ENCODE data around the gene ADAMTSL1. TPM values are rescaled to one million over a fixed set of nuclear protein-coding genes. Genes with fewer than 3 reads are reported as not detected.

The ADAMTSL1 gene
- total RNA-seq, 2 experiments from 2014 or later: not detected

DNA sequence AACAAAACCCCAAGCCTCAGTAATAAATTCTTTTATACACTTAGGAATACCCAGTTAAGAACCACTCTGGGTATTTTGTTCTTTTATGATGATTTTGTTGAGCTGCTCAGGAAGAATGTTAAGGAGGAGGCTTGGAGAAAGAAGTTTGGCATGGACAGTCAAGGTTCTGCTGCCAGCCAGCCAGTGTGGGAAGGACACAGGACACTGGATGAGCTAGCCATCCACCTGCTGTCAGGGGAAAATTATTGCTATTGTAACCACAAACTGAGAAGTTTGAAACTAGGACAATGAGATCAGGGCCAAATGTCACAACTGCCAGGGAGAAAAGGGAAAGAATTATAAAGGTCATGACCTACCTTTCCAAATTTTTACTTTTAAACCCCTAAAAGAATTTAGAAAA, 25.9 kb upstream of the ADAMTSL1 start:
- Mint-ChIP-seq H3K36me3 (ENCODE audit: low read depth) (no peaks in the 10 kb centered on the region), H3K9me3 (no peaks in the 10 kb centered on the region), H3K4me3 (no peak overlapping the region), H3K27me3 (no peaks in the 10 kb centered on the region), H3K4me1 (no peaks in the 10 kb centered on the region), H3K27ac (no peak overlapping the region)
- CTCF ChIA-PET: no interaction called here
- POLR2A ChIA-PET: no interaction called here
- DNase-seq: no peak

DNA sequence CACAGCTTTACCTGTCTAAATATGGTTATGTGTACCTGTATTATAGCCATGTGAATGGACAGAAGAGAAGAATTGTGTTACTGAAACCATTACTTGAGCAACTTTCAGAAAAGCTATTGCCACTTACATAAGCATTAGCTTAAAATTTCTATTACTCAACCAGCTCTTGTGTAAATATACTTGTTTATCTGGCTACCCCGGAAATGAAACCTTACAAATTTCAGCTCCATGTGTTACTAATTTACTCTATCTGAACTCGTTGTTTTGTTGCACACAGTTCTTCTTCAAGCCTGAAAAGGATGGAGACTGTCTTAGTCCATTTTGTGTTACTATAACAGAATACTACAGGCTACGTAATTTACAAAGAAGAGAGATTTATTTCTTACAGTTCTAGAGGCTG, 22.5 kb upstream of the ADAMTSL1 start:
- POLR2A ChIA-PET: no interaction called here
- no peaks in the 10 kb centered on the region for H3K36me3 Mint-ChIP-seq (ENCODE audit: low read depth)

DNA sequence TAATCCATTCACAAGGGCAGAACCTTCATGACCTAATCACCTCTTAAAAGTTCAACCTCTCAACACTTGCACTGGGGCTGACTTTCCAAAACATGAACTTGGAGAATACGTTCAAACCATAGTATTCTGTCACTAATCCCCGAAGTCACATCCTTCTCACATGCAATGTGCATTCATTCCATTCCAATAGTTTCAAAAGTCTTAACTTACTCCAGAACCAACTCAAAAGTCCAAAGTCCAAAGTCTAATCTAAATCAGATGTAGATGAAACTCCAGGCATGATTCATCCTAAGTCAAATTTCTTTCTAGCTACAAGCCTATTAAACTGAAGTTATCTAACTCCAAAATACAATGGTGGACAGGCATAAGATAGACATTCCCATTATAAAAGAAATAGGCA, 21.7 kb upstream of the ADAMTSL1 start:
- no peak overlapping the region for H3K4me3 Mint-ChIP-seq
- no peak overlapping the region for H3K27ac Mint-ChIP-seq
- DNase-seq: no peak
- H3K36me3 Mint-ChIP-seq (ENCODE audit: low read depth): no peaks in the 10 kb centered on the region
- H3K27me3 Mint-ChIP-seq: no peaks in the 10 kb centered on the region
- no peaks in the 10 kb centered on the region for H3K4me1 Mint-ChIP-seq
- POLR2A ChIA-PET: no interaction called here
- CTCF ChIA-PET: interaction anchor here (3.4 kb wide), 1 partner anchor 10 kb away, joined by 28 read pairs; no protein-coding TSS in a partner anchor
- H3K9me3 Mint-ChIP-seq: no peaks in the 10 kb centered on the region

More for the DNA sequence above, 22.5 kb upstream of the ADAMTSL1 start:
- no peaks in the 10 kb centered on the region for H3K9me3 Mint-ChIP-seq
- H3K27ac Mint-ChIP-seq: no peak overlapping the region
- H3K4me1 Mint-ChIP-seq: no peaks in the 10 kb centered on the region
- no peaks in the 10 kb centered on the region for H3K27me3 Mint-ChIP-seq
- CTCF ChIA-PET: interaction anchor here (3.4 kb wide), 1 partner anchor 9 kb away, joined by 28 read pairs; no protein-coding TSS in a partner anchor
- H3K4me3 Mint-ChIP-seq: no peak overlapping the region
- DNase-seq: no peak

DNA sequence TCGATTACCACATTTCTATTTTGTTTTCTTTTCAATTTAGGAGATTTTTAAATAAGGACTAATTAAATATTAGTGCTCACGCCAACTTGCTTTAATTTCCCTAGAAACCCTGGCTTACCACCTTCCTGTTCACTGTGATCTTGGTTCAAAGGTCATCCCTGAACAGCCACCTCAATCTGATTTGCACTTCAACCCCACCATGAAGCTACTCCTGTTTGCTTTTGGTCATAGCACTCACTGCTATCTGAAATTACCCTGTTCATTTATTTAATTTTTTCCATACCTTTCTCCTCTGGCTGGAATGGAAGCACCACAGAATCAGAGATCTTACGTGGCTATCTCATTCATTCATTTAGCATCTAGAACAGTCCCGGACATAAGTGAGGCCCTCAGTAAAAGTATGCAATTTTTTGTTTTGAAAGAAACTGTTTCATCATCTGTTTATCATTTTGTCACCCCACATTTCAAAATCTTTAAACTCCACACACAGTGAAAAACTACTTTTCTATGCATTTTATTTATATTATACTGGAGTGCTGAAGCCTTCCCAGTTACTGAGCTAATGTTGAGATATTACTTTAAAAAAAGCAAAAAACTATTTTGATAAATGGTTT, 17.2 kb upstream of the ADAMTSL1 start:
- Mint-ChIP-seq H3K27me3 (no peaks in the 10 kb centered on the region), H3K36me3 (ENCODE audit: low read depth) (no peaks in the 10 kb centered on the region), H3K9me3 (no peaks in the 10 kb centered on the region), H3K4me3 (no peak overlapping the region), H3K4me1 (no peaks in the 10 kb centered on the region), H3K27ac (no peak overlapping the region)
- ChIA-PET POLR2A (no interaction called here), CTCF (interaction anchor here (1.5 kb wide), 1 partner anchor 15 kb away, joined by 4 read pairs; no protein-coding TSS in a partner anchor)
- DNase-seq: no peak

DNA sequence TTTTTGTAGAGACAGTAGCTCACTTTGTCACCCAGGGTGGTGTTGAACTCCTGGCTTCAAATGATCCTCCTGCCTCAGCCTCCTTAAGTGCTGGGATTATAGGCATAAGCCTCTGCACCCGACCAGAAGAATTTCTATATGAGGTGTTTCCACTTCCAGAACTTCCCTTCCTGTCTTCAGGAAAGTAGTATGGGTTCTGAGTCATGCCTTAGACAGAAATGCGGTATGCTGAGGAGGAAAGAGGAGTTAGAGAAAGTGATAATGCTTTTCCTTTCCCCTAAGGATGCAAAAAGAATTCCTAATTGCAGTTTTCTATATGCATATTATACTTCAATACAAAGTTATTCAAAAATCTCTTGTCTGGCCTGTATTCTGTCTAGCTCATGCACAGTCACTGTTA, 16.4 kb upstream of the ADAMTSL1 start:
- H3K27ac Mint-ChIP-seq: no peak overlapping the region
- H3K4me1 Mint-ChIP-seq: no peaks in the 10 kb centered on the region
- H3K27me3 Mint-ChIP-seq: no peaks in the 10 kb centered on the region
- no peaks in the 10 kb centered on the region for H3K36me3 Mint-ChIP-seq (ENCODE audit: low read depth)
- H3K4me3 Mint-ChIP-seq: no peak overlapping the region
- H3K9me3 Mint-ChIP-seq: no peaks in the 10 kb centered on the region
- no peak for DNase-seq
- POLR2A ChIA-PET: no interaction called here
- CTCF ChIA-PET: interaction anchor here (1.5 kb wide), 1 partner anchor 15 kb away, joined by 4 read pairs; no protein-coding TSS in a partner anchor

DNA sequence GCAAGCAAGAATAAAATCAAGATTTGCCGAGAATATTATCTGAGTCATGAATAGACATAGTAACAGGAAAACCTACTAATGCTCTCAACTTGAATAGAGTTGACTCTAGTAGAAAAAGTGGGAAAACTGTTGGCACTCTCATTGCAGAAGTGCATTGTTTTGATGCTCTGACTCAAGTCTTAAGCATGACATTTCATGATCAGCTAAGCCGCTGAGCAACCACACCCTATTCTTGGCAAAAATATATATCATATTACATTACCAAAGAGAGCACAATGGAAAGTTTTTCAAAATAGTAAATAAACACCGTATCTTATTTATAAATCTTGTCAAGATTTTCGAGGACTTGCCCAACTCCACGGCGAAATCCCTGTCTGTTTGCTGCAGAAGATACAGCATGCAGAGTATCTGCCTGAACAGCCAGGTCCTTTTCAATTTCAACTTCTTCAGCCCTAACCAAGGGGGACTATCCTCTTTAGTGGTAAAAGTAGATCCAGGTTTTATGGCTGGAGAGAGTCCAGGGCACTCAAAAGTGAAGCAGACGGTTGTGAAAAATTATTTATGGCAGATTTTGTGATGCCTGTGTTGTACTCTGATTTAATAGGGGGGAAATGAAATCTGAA, 13.9 kb upstream of the ADAMTSL1 start:
- CTCF ChIA-PET: no interaction called here
- POLR2A ChIA-PET: no interaction called here
- Mint-ChIP-seq H3K27me3 (no peaks in the 10 kb centered on the region), H3K27ac (no peak overlapping the region), H3K9me3 (no peaks in the 10 kb centered on the region), H3K4me3 (no peak overlapping the region), H3K4me1 (no peaks in the 10 kb centered on the region), H3K36me3 (ENCODE audit: low read depth) (no peaks in the 10 kb centered on the region)
- no peak for DNase-seq

DNA sequence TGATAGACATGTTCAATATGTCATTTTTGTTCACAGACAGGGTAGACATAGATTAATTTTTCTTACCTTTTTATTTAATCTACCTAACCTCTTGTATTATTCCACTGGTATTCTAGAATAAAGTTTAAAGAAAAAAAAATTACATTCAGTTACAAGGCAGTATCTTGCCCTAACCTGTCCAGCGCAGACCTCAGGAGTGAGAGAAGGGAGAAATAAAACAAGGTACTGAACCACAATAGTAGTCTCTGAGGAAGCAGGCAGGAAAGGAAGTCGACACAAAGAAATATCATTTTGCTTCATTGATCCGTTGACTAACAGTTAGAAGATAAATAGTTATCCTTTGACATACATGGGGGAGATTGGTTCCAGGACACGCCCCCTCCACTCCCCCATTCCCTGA, 12.5 kb upstream of the ADAMTSL1 start:
- no peaks in the 10 kb centered on the region for H3K27me3 Mint-ChIP-seq
- H3K27ac Mint-ChIP-seq: no peak overlapping the region
- no peaks in the 10 kb centered on the region for H3K36me3 Mint-ChIP-seq (ENCODE audit: low read depth)
- no peak for DNase-seq
- ChIA-PET POLR2A (no interaction called here), CTCF (no interaction called here)
- no peaks in the 10 kb centered on the region for H3K4me1 Mint-ChIP-seq
- no peaks in the 10 kb centered on the region for H3K9me3 Mint-ChIP-seq
- H3K4me3 Mint-ChIP-seq: no peak overlapping the region

DNA sequence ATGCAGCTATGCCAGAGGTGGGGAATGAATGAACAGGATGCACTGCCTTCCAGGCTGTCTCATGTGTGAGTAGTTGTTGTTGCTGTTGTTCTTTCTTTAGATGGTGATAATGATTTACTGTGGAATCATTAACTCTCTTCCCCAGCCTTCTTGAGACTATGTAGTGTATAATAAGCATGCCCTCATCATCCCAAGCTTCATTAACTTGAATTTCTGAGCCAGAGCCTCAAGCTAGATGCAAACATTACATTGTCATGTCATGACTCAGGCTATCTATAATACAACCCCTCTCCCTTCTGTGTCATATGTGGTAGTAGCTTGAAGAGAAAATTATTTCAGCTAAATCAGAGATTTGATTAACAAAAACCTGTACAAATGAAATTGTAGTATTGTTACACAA, 10.0 kb upstream of the ADAMTSL1 start:
- no peak for DNase-seq
- no peak overlapping the region for H3K27ac Mint-ChIP-seq
- ChIA-PET CTCF (no interaction called here), POLR2A (no interaction called here)
- no peaks in the 10 kb centered on the region for H3K36me3 Mint-ChIP-seq (ENCODE audit: low read depth)
- no peaks in the 10 kb centered on the region for H3K27me3 Mint-ChIP-seq
- no peaks in the 10 kb centered on the region for H3K9me3 Mint-ChIP-seq
- H3K4me1 Mint-ChIP-seq: no peaks in the 10 kb centered on the region
- no peak overlapping the region for H3K4me3 Mint-ChIP-seq

DNA sequence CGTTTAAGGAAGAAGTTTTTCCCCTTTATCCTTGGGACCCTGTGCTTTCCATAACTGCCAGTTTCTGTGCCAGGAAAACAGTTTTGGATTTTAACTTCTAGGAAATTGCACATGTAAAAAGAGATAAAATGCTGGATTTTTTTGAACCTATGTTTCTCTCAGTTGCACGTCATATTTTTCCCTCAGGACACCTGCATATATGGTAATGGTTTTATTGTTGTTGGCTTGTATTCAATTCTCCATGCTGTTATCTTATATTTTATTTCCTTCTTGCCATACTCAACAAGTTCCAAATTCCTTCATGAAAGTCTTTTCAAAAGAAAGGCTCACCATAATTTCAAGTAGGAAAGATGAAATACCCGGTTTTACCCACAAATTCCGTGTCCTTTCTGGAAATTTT, 7.9 kb upstream of the ADAMTSL1 start:
- H3K27ac Mint-ChIP-seq: no peak overlapping the region

DNA sequence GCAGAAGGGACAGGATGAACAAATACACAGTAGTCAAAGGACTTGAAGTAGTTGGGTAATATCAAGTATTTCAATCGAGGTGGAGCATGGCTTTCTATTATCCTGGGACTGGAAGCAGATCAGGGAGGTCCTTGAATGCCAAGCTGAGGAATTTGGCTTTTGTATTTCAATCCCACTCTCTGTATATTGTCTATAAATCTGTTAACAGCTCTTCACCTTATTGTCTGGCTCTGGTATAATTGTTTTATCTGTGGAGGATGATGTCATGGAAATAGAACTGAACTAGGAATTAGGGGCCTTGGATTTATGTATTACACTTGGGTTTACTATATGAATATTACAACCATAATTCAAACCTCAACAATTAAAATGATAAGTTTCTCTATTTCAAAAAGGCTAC, 6.3 kb upstream of the ADAMTSL1 start:
- Mint-ChIP-seq H3K4me1 (no peaks in the 10 kb centered on the region), H3K9me3 (no peaks in the 10 kb centered on the region), H3K4me3 (no peak overlapping the region), H3K27me3 (no peaks in the 10 kb centered on the region), H3K27ac (no peak overlapping the region), H3K36me3 (ENCODE audit: low read depth) (no peaks in the 10 kb centered on the region)
- DNase-seq: no peak
- POLR2A ChIA-PET: no interaction called here
- CTCF ChIA-PET: no interaction called here

More for the DNA sequence above, 7.9 kb upstream of the ADAMTSL1 start:
- ChIA-PET CTCF (no interaction called here), POLR2A (no interaction called here)
- H3K4me3 Mint-ChIP-seq: no peak overlapping the region
- H3K36me3 Mint-ChIP-seq (ENCODE audit: low read depth): no peaks in the 10 kb centered on the region
- H3K4me1 Mint-ChIP-seq: no peaks in the 10 kb centered on the region
- no peaks in the 10 kb centered on the region for H3K27me3 Mint-ChIP-seq
- no peaks in the 10 kb centered on the region for H3K9me3 Mint-ChIP-seq
- DNase-seq: no peak

DNA sequence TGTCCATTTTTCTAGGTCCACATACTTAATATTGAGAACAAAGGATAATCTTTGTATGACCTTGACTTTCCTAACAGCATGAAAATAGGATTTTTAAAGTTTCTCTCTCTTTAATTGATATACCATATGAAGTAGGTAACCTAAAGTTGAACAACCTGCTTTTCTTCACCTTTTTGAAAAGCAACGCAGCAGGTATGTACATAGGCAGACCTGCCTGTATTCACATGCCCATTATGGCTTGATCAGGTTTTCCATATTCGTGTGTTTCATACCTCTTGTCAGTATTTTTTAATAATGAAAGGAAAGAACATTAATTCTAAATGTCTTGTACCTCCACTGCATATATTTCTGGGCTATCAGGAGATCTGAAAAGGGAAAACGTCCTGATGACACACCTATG, 1.5 kb upstream of the ADAMTSL1 start:
- ChIA-PET POLR2A (no interaction called here), CTCF (no interaction called here)
- no peak overlapping the region for H3K4me3 Mint-ChIP-seq
- no peak for DNase-seq
- no peaks in the 10 kb centered on the region for H3K36me3 Mint-ChIP-seq (ENCODE audit: low read depth)
- no peaks in the 10 kb centered on the region for H3K9me3 Mint-ChIP-seq
- H3K4me1 Mint-ChIP-seq: no peaks in the 10 kb centered on the region
- H3K27me3 Mint-ChIP-seq: peaks cover 8% of the 10 kb centered on the region
- no peak overlapping the region for H3K27ac Mint-ChIP-seq

DNA sequence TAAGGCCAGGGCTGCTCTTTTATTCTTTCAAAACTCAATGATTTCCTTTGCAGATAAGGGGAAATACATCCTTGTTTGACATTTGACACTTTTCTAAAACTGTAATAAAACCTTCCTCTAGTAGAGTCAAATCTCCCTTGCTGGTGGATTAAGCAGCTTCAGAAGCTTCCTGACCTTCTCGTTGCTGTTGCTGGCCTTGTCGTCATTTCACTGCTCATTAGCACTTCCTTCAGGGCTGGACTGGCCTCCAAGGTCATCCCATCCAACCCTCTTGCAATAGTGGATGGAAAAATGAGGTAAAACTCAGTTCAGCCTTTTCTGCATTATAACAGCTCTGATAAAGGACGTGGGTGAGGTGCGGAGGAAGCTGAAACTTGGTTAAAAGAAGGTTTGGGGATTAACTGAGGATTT, 1.1 kb upstream of the ADAMTSL1 start:
- H3K36me3 Mint-ChIP-seq (ENCODE audit: low read depth): no peaks in the 10 kb centered on the region
- no peak overlapping the region for H3K27ac Mint-ChIP-seq
- POLR2A ChIA-PET: no interaction called here
- no peaks in the 10 kb centered on the region for H3K9me3 Mint-ChIP-seq
- no peak overlapping the region for H3K4me3 Mint-ChIP-seq
- CTCF ChIA-PET: no interaction called here
- peaks cover 8% of the 10 kb centered on the region for H3K27me3 Mint-ChIP-seq
- H3K4me1 Mint-ChIP-seq: no peaks in the 10 kb centered on the region
- no peak for DNase-seq

DNA sequence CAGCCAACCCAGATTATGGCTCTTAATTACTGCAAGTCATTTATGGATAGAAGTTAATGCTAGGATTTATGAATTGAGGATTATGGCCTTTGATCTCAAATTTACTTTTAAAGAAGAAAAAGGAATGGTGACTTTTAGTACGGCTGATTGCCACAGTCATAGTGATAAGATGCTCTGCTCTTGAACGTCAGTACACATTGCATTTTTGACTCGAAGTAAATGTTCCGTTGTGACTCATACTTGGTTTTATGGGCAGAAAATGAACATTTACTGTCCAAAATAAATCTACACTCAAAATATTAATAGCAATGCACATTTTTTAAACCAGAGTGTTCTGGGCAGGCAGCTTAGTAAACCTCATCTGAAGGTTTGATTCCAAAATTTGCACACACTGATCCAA, 830 bp downstream of the ADAMTSL1 start:
- H3K36me3 Mint-ChIP-seq (ENCODE audit: low read depth): no peaks in the 10 kb centered on the region
- H3K4me1 Mint-ChIP-seq: no peaks in the 10 kb centered on the region
- H3K9me3 Mint-ChIP-seq: no peaks in the 10 kb centered on the region
- ChIA-PET CTCF (no interaction called here), POLR2A (no interaction called here)
- H3K4me3 Mint-ChIP-seq: no peak overlapping the region
- DNase-seq: no peak
- H3K27me3 Mint-ChIP-seq: peaks cover 8% of the 10 kb centered on the region
- no peak overlapping the region for H3K27ac Mint-ChIP-seq

DNA sequence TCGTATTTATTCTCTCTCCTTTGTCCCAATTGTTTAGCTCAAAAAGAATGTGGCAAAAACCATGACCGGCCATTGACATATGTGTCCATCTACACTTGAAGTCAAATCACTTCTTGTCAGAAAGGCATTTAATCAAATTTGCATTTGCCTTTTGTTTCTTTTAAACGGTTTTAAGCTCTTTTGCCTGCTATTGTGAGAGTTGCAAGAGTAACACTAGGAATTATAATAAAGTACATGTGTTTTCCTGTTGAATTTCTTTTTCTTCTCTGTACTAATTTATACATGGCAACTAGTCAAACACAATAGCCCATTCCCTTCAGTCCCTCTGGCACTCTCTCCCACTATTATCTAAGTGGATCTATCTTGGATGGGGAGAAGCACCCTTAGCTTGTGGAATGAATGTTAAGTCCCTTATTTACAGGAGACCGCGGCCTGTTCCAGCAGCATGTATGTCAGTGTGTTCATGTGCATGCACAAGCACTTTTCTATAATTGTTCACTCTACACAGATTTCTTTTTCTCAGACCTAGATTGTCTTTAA, 3.2 kb downstream of the ADAMTSL1 start:
- Mint-ChIP-seq H3K27me3 (peaks cover 8% of the 10 kb centered on the region), H3K4me1 (no peaks in the 10 kb centered on the region), H3K27ac (no peak overlapping the region), H3K36me3 (ENCODE audit: low read depth) (no peaks in the 10 kb centered on the region), H3K9me3 (no peaks in the 10 kb centered on the region), H3K4me3 (no peak overlapping the region)
- POLR2A ChIA-PET: no interaction called here
- CTCF ChIA-PET: interaction anchor here (0.8 kb wide), 1 partner anchor 223 kb away, joined by 3 read pairs; no protein-coding TSS in a partner anchor
- DNase-seq: no peak

Measured in activated CD4-positive, alpha-beta memory T cell treated with anti-CD3 and anti-CD28 coated beads, Interleukin-2, amount 10 ng/mL, durations not matched to agents 7 days and 5 days (primary cell).